ENCODE results near the gene LTC4S. TPM values are rescaled to one million over a fixed set of nuclear protein-coding genes. Genes with fewer than 3 reads are reported as not detected.

LTC4S gene
- total and polyA plus RNA-seq, 9 of the 15 experiments (the other 6 are each of a cell fraction or from before 2014, with no cell fraction given): 0.17 to 0.77 (median 0.75) TPM; not detected in 6

- TF ChIP-seq SFPQ (IDR thresholded peaks at IDR 0.05; ENCODE audit: low read depth, low read length) (no peak), FOXP1 (CRISPR knock-in tag; IDR thresholded peaks at IDR 0.05) (no peak), ZFX (CRISPR knock-in tag; IDR thresholded peaks at IDR 0.05) (no peak), BCOR (IDR thresholded peaks at IDR 0.05) (no peak), MTF1 (CRISPR knock-in tag; IDR thresholded peaks at IDR 0.05; ENCODE audit: borderline replicate concordance) (peak; percentile 80; the same call in 1 of the 2 replicates), TOE1 (IDR thresholded peaks at IDR 0.05; ENCODE audit: borderline replicate concordance) (no peak), TOE1 (CRISPR knock-in tag; IDR thresholded peaks at IDR 0.05; ENCODE audit: borderline replicate concordance, low read depth) (no peak), NFE2 (IDR thresholded peaks at IDR 0.05; ENCODE audit: low read depth) (no peak), TFE3 (CRISPR knock-in tag; IDR thresholded peaks at IDR 0.05) (no peak), SMAD4 (CRISPR knock-in tag; conservative IDR thresholded peaks at IDR 0.05) (0 out of 2 replicates have a peak, but pooled peaks have one; percentile 16), E2F3 (CRISPR knock-in tag; IDR thresholded peaks at IDR 0.05) (0 out of 2 replicates have a peak, but pooled peaks have one; percentile 42), SMC3 (conservative IDR thresholded peaks at IDR 0.05; ENCODE audit: insufficient read depth, low read depth, low read length) (no peak), PREB (CRISPR knock-in tag; IDR thresholded peaks at IDR 0.05) (no peak), HMGXB4 (CRISPR knock-in tag; IDR thresholded peaks at IDR 0.05) (no peak), ZBTB43 (CRISPR knock-in tag; IDR thresholded peaks at IDR 0.05) (no peak), EHMT2 (IDR thresholded peaks at IDR 0.05) (no peak), ZNF184 (CRISPR knock-in tag; IDR thresholded peaks at IDR 0.05) (no peak), LCOR (CRISPR knock-in tag; IDR thresholded peaks at IDR 0.05) (no peak), SAFB (IDR thresholded peaks at IDR 0.05; ENCODE audit: borderline replicate concordance, low read depth, low read length) (no peak), NFIC (IDR thresholded peaks at IDR 0.05) (no peak), DMBX1 (CRISPR knock-in tag; IDR thresholded peaks at IDR 0.05; ENCODE audit: borderline replicate concordance) (peak; percentile 75), ZBED1 (IDR thresholded peaks at IDR 0.05) (no peak), RBM22 (IDR thresholded peaks at IDR 0.05; ENCODE audit: low read depth, low read length, poor library complexity, severe bottlenecking) (no peak)
These were observed 26.3 kb downstream of the LTC4S start (continued) for GRCh38 chr5:179820127-179820482.

All from K562 (cell line).